Adrenal gland (tissue), 12 donors: ENCODE results near the gene TCEA2. TPM values are rescaled to one million over a fixed set of nuclear protein-coding genes. Genes with fewer than 3 reads are reported as not detected.

ENCODE experiments used
- DNase-seq, 7 donors: peaks; one replicate each; pipeline ENCODE4 v3.0.0-alpha.2; 2019 to 2020
- H3K27ac ChIP-seq, 5 donors: fragments of 200-600 bp; sonication (generic) in 4 of 5; 1 replicate in 3 of 5; 2 replicates in 2 of 5; pipeline versions ENCODE4 v1.5.1 to v1.8.0; 2016 to 2020; ENCODE audit warnings: mild to moderate bottlenecking in 1 of 5
- H3K27me3 ChIP-seq: fragments of 200-600 bp; 2 replicates; pipeline ENCODE4 v1.8.0; 2021
- H3K36me3 ChIP-seq, 2 donors: fragments of 200-600 bp; replicated peaks in 1 of 2; 1 replicate in 1 of 2; 2 replicates in 1 of 2; pipeline versions ENCODE4 v1.5.1 to v1.8.0; 2018 to 2022
- H3K4me1 ChIP-seq, 2 donors: fragments of 200-600 bp; replicated peaks in 1 of 2; 1 replicate in 1 of 2; 2 replicates in 1 of 2; pipeline versions ENCODE4 v1.5.1 to v1.8.0; 2018 to 2021
- H3K4me3 ChIP-seq, 4 donors: fragments of 200-600 bp; sonication (generic) in 3 of 4; one replicate each; pipeline ENCODE4 v1.5.1; 2016 to 2018
- H3K9me3 ChIP-seq, 3 donors: fragments of 200-600 bp; sonication (generic) in 1 of 3; replicated peaks in 1 of 3; 1 replicate in 2 of 3; 2 replicates in 1 of 3; pipeline versions ENCODE4 v1.5.1 to v1.8.0; 2016 to 2021
- CTCF ChIP-seq, 6 experiments: fragments of 450-650 bp in 4 of 6; fragments of 200-600 bp in 2 of 6; sonication (generic) in 1 of 6; IDR thresholded peaks; 1 replicate in 5 of 6; 2 replicates in 1 of 6; pipeline versions ENCODE4 v1.5.1 to v1.8.0; 2016 to 2021; ENCODE audit warnings: antibody characterized with exemption in 6 of 6, mild to moderate bottlenecking in 2 of 6, moderate library complexity in 1 of 6
- POLR2A ChIP-seq, 2 donors: fragments of 450-650 bp; IDR thresholded peaks; one replicate each; pipeline ENCODE4 v1.6.1; 2017; ENCODE audit warnings: antibody characterized with exemption in 2 of 2, mild to moderate bottlenecking in 2 of 2, moderate library complexity in 1 of 2
- WGBS, 4 donors: extraction: QIAGEN DNeasy Blood & Tissue Kit in 2 of 4; methylation state at CpG; one replicate each; pipeline versions ENCODE4 v1.1.5 to v1.1.7; 2013 to 2017; 5-methylcytosine and 5-hydroxymethylcytosine counted together
- intact Hi-C, 2 donors: fragments of 100-400 bp; cut with DNase I; formaldehyde crosslinking; loops; one replicate each; pipeline versions ENCODE4 v1.14.1 to v1.15.0; 2022 to 2023
- polyA plus RNA-seq, 3 donors: library from polyadenylated mRNA; stranded (reverse); fragments of 200-250 nt in 2 of 3; fragments of 350-450 nt in 1 of 3; fragmentation: Illumina TruSeq in 1 of 3; extraction: RNeasy Lipid Tissue Mini Kit (QIAGEN cat#74804) in 1 of 3; gene quantifications; one replicate each; pipeline ENCODE4 v1.2.3, GENCODE V29; 2013 to 2014
- total RNA-seq, 9 donors: library from RNA; depleted of rRNA in 4 of 9; stranded (reverse); fragments of >200 nt in 4 of 9; fragments of 120-200 nt in 1 of 9; fragmentation: NEBNext Ultra II Directional in 1 of 9; extraction: Animal tissue kit (Norgen Biotek cat#: 25700) in 1 of 9; gene quantifications; one replicate each; pipeline versions ENCODE4 v1.1.0 to v1.2.4, GENCODE V29; 2013 to 2023
- donor health status: healthy with polysubstance abuse.
- donor health status: Bipolar disorder and iron deficiency.
- donor health status: DM: yes; HTN: yes; CAD: no.
- donor health status: DM: no; HTN: no; CAD: no.
- donor health status: DM: no; HTN: no; CAD: no.
- donor health status: DM: yes; HTN: yes; CAD: no.

Gene TCEA2
- total and polyA plus RNA-seq, 12 donors, result 12.6 to 184 (median 53.7) TPM

GRCh38 chr20:64032706-64033624 is 30.0 kb upstream of the TCEA2 start:
- Histone ChIP-seq H3K36me3 (peaks cover 0 to 52% of the 10 kb centered on the region in 2 donors), H3K27ac (no peak overlapping the region), H3K4me1 (no peaks in the 10 kb centered on the region), H3K4me3 (no peak overlapping the region), H3K9me3 (no peaks in the 10 kb centered on the region), H3K27me3 (no peaks in the 10 kb centered on the region)
- no peak for DNase-seq
- intact Hi-C loops, result loop anchor here in 1 of 2 donors (10.0 kb wide), 1 partner anchor 82 kb away; no protein-coding TSS in a partner anchor
- TF ChIP-seq CTCF (IDR thresholded peaks at IDR 0.05) (no peak), POLR2A (IDR thresholded peaks at IDR 0.05) (no peak)
- 84 to 93% (median 91%) methylated on average over 25 to 31 of the region's 31 CpGs for WGBS, 4 donors

DNA sequence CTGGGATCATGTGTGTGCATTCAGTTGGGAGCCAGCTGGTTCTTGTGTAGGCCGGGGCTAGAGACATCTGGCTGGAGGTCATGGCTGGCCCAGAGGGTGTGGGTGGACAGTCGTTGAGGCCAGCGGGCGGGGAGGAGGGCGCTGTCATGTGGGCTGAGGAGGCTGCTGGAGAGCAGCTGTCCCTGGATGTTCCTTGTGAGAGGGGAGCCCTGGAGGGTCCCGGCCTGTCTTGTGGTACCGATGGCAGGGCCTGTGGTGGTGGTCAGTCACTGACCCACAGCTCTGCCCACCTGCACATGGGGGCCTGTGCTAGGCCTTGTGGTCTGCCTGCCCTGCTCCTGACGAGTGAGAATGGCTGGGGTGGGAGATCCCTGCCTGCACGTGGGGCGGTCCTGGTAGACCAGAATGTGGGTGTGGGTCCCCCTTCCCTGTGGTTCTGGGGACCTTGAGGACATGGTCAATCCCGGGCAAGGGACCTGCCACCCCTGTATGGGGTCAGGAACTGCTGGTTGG is 29.0 kb upstream of the TCEA2 start:
- intact Hi-C loops, result loop anchor here in 1 of 2 donors (10.0 kb wide), 1 partner anchor 81 kb away; no protein-coding TSS in a partner anchor
- 77 to 82% (median 81%) methylated on average over 5 to 11 of the region's 11 CpGs for WGBS, 4 donors
- TF ChIP-seq POLR2A (IDR thresholded peaks at IDR 0.05) (no peak), CTCF (IDR thresholded peaks at IDR 0.05) (no peak)
- DNase-seq, result no peak
- Histone ChIP-seq H3K27me3 (no peaks in the 10 kb centered on the region), H3K9me3 (no peaks in the 10 kb centered on the region), H3K4me3 (no peak overlapping the region), H3K27ac (no peak overlapping the region), H3K36me3 (peaks cover 0 to 42% of the 10 kb centered on the region in 2 donors), H3K4me1 (peaks cover 8 to 9% of the 10 kb centered on the region in 2 donors)

DNA sequence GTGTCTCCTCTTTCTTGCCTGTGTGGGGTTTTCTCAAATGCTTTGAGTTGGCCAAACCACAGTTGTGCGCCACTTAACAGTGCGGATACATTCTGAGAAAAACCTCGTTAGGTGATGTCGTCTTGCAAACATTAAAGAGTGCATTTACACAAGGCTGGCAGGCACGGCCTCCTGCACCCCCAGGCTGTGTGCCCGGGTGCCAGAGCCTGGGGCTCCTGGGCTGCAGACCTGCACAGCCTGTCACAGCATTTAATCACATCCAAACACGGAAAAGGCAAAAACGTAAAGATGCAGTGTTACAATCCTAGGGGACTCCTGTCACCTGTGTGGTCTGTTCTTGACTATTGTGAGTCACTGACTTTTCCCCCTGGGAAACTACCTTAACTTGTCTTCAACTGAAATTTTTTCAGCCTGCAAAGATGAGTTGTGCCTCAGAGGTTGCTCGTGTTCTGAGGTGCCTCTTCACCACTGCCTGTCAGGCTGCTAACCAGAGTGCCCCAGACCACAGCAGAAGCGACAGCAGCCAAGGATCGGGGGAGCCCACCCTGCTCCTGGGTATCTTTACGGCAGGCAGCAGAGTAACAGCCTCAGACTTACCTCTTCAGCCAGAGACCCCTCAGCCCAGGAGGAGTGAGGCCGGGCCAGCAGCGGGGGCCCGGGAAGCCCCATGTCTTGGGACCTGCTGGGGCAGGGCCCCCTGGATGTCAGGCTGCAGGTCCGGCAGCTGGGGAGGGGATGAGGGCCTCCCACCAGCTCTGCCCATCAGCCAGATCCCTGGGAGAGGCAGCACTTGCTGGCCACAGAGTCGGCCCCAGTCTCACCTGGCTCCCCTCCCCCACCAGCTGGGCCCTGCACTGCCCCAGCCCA is 27.7 kb upstream of the TCEA2 start:
- Histone ChIP-seq H3K27ac (no peak overlapping the region), H3K4me3 (no peak overlapping the region), H3K36me3 (peaks cover 0 to 29% of the 10 kb centered on the region in 2 donors), H3K4me1 (peaks cover 8 to 13% of the 10 kb centered on the region in 2 donors), H3K27me3 (peaks cover 4% of the 10 kb centered on the region), H3K9me3 (no peaks in the 10 kb centered on the region)
- 82 to 92% (median 85%) methylated on average over 12 to 17 of the region's 17 CpGs for WGBS, 4 donors
- intact Hi-C loops, result loop anchor here in 1 of 2 donors (10.0 kb wide), 1 partner anchor 80 kb away; no protein-coding TSS in a partner anchor
- TF ChIP-seq POLR2A (IDR thresholded peaks at IDR 0.05) (no peak), CTCF (IDR thresholded peaks at IDR 0.05) (no peak)
- DNase-seq, result no peak
